ENCODE data around the gene ADRA2B.

The ADRA2B gene

DNA sequence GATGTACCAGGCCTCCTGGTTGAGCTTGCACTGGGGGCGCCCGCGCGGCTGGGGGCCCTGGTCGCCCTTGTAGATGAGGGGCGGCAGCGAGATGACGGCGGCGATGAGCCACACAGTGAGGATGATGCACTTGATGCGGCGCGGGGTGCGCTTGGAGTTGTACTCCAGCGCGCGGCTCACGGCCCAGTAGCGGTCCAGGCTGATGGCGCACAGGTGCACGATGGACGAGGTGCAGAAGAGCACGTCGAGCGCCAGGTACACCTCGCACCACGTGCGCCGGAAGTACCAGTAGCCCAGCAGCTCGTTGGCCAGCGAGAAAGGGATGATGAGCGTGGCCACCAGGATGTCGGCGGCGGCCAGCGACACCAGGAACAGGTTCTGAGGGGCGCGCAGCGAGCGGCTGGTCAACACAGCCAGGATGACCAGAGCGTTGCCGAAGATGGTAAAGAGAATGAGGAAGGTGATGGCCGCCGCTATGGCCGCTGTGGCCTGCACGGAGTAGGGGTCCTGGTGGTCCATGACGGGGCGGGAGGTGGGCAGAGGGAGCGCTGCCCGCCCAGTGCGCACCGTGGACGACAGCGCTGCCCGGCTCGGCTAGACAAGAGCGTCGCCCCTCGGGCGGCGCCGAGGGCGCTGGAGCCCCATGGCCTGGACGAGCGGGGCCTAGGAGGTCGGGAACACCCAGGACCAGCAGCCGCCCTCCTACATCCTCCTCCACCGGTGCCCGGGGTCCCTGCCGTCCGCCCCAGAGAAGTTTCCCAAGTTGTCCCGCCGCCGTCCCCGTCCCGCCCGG is 544 bp downstream of the ADRA2B start:
- DNase-seq, result no peak

- DNase-seq, result no peak
These were observed 1.3 kb downstream of the ADRA2B start for GRCh38 chr2:96114903-96115581.

GRCh38 chr2:96114546-96114902 is 1.8 kb downstream of the ADRA2B start:
- DNase-seq, result no peak

DNA sequence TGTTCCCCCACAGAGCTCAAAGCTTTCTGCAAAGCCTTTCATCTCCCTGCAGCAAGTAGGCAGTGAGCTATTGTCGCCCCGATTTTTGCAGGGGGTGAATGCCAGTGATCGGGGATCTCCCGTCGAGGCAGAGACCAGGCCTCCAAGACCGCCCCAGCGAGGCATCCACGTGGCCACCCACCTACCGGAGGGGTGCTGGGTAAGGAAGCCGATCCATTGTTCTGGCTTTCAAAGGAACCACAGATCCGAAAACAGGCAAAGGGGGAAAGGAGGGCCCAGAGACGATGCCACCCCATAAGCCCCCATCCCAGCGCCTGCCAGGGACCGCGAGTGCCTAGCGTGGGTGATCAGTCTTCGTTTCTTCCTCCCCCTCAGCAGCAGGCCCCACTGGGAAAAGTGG is 2.4 kb downstream of the ADRA2B start:
- no peak for DNase-seq

DNA sequence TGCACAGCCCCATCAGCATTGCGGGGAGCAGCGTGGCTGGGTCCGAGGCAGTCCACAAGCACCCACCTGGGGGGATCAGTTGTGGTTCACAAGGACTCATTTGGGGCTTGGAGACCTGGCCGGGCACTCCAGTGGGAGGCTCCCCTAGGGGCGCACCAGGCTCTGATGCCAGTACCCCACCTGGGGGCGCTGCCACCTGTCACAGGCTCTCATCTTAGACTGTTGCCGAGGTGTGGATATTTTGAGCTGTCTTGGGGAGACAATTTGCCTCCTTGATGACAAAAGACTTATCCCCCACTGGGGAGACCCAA is 3.0 kb downstream of the ADRA2B start:
- DNase-seq, result no peak

DNA sequence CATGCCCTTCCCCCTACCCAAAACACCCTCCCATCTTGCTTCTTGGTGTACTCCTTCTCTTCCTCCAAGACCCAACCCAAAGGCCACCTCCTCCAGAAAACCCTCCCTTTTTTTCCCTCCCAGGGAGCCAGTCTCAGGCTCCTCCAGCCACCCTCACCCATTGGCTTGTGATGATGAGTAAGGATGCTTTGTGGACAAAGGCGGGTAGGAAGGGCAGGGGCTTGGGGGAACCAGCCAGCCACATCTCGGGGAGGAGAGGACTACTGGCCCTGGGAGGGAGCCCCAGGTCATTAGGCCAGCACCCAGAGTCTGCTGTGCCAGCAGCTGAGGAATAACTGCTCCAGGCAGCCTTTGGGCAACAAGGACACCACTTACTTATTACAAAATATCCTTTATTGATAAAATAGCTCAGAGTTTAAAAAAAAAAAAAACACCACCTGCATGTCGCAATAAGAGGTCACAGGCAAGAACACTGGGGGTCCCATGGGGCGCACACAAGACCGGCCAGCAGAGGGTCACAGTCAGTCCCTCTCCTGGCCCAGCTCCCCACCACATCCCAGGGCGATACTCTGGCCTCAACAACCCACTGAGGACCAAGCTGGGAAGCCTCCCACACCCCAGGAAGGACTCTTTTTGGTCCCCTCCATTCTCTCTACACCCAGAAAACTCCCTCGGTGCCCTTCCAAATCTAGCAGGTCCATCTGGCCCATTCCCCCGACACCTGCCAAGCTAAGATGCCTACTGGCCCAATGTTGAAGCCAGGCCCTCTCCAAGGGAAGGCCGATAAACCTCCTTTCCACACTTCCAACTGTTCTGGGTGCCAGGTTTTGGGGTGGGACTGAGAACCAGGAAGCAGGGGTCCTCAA is 3.6 kb downstream of the ADRA2B start:
- no peak for DNase-seq

GRCh38 chr2:96111823-96112500 is 4.4 kb downstream of the ADRA2B start:
- no peak for DNase-seq

- DNase-seq, result no peak
These were observed 5.1 kb downstream of the ADRA2B start for GRCh38 chr2:96111257-96111640.

GRCh38 chr2:96110621-96111256 is 5.6 kb downstream of the ADRA2B start:
- DNase-seq, result no peak

DNA sequence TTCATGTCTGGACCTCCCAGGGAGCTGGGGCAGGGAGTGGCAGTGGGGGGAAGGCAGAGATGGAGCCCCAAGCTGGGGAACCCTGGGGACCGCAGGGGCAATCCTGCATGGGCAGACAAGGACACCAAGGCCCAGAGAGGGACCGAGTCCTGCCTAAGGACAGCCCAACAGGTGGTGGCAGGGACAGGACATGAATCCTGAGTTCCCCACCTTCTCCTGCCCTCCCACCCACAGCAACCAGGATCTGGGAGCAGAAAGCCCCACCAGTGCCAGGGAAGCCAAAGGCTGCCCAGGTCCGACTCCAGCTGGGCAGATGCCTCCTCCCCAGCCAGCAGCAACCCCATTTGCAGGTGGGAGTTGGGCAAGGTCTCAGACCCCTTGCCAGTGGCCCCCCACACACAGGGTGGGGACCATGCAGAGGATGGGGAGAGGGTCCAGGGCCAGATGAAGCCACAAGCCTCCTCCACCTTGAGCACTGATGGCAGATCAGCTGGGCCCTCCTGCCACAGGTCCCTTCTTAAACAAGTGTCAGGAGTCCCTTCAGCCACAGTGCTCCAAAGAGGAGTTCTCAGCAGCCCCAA is 6.3 kb downstream of the ADRA2B start:
- DNase-seq, result no peak

- no peak for DNase-seq
These were observed 7.0 kb downstream of the ADRA2B start for GRCh38 chr2:96109361-96109680.

DNA sequence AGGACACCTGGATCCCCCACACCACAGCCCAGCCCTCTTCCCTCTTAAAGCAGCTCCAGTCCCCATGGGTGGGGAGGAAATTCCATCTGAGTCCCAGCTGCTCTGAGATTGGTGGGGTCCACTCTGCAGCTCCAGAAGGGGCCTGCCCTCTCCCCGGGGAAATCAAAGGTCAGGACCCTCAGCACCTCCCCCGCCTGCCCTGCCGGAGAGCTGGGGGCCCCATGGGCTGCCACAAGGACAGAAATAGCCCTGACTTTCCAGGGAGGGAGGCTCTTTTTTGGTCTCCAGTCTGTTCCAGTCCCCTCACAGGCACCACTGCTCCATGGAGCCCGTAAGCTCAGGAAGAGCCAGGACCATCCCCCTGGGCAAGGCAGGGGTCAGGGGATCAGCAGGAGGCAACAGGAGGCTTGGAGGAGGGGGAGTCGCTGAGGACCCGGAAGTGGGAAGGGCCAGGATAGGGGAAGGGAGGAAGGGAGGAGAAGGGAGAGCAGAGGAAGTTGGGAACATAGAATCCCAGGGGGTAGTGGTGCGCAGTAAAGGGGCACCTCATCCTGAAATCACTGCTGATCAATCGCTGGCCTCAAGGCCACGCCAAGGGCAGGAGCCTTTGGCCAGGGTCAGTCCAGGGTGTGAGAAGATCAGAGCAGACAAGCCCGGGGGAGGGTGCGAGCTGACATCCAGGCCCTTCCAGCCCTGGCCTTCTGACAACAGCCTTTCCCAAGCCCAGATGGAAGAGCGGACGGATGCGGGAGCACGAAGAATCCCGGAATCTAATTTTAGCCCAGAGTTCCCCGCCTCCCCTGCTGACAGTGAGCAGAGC is 7.6 kb downstream of the ADRA2B start:
- DNase-seq, result no peak

DNA sequence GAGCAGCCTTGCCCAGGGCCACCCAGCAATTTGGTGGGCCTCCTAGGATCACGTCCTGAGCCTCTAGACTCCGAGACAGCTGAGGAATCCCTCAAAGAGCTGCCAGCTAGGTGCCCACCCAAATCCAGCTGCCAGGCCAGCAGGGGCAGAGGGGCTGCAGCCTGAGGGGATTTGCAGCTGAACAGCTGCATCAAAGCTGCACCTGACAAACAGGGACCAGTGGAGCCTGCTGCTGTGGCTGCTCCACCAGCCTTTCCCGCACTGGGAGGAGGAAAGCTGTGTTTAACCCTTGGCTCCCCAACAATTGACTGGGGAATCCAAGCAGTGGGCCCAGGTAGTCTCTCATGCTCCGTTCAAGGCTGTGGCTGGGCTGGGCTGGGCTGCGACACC is 8.2 kb downstream of the ADRA2B start:
- DNase-seq, result no peak

DNA sequence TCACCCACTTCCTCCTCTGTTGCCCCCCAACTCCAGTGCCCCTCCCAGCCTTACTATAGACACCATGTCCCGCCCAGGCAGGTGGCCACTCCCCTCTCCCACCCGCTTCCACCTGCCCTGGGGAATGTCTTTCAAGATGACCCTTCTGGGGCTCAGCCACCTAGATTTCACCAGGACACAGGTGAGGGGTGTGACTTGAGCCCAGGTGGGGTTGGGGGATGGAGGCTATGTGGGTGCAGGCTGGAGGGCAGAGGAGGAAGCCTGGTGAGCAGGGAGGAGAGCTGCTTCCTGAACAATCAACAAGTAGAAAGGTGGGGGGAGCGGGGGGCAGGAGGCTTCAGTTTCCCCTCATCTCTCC is 8.7 kb downstream of the ADRA2B start:
- no peak for DNase-seq

DNA sequence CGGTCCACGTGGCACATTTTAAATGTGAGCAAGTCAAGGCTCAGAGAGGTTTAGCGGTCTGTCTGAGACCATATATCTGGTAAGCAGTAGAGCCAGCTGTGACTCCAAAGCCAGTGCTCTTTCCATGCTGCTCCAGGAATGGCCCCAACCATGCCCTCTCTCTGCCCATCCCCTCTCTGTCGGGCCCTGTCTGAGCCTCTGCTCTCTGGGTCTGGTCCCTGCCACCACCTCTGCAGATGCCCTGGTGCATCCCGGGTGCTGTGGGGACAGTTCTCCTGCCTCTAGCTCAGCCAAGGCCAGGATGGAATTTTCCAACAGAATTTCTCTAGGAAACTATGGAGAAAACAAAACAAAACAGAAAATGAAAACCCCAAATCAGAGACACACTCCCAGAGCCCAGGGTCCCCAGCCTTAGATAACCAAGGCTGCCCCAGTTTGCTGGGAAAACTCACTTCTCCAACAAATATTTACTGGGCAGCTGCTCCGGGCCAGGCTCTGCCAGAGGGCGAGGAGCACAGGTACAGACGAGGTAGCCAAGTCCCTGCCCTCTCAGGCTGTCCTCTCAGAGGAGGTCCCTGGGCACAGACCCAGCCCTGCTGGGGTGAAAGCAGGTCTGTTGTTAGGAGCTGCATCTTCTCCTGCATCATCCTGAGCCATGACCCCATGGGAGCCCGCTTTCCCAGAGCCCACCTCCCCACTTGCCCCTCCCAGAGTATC is 9.2 kb downstream of the ADRA2B start:
- DNase-seq, result no peak

- no peak for DNase-seq
These were observed 10.2 kb downstream of the ADRA2B start for GRCh38 chr2:96105994-96106715.

- DNase-seq, result no peak
These were observed 11.0 kb downstream of the ADRA2B start for GRCh38 chr2:96105152-96105915.

DNA sequence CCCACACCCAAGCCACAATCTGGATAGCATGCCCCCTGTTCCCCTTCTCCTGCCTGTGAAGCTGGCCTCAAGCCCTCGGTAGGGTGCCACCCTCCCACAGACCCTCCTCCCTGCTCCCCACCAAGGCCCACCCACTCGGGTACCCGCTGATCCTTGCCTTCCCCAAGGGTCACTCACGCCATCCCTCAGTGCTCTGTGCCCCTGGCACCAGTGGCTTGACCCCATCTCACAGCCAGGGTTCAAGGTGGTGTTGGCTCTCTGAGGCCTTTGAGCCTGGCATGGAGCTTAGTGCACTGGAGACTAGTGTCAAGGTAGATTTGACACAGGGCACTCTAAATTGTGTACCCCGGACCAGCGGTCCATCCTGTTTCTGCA is 11.9 kb downstream of the ADRA2B start:
- DNase-seq, result no peak

DNA sequence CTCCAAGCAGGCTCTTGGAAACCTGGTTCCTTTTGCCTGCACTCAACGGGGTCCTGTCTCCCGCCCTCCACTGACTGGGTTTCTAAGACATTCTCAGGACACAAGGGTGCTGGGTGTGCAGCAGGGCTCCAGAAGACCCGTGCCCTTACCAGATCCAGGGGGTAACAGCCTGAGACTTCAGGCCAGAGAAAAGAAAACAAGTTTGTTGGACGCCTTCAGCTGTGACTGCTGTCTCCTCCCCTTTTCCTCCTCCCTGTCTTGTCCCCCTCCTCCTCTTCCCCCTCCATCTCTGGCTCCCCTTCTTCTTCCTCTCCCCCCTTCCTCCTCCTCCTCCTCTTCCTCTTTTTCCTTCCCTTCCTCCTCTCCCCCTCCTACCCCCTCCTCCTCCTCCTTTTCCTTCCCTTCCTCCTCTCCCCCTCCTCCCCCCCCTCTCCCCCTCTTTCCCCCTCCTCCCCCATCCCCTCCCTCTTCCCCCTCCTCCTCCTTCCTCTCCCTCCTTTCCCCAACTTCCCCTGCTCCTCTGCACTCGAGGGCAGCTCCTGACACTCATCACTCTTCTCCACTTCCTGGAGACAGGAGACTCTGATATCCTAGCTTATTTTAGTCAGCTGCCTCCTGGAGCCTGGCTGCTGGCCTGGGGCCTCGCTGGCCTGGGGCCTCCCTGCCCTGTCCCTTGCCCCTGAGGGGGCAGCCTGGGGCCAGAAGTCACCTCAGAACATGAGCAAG is 12.4 kb downstream of the ADRA2B start:
- no peak for DNase-seq
